Measurements from ENCODE around the gene NFATC1. TPM values are rescaled to one million over a fixed set of nuclear protein-coding genes. Genes with fewer than 3 reads are reported as not detected.

Gene NFATC1
- total RNA-seq, 1 experiment from 2014 or later, result 4.5 TPM

DNA sequence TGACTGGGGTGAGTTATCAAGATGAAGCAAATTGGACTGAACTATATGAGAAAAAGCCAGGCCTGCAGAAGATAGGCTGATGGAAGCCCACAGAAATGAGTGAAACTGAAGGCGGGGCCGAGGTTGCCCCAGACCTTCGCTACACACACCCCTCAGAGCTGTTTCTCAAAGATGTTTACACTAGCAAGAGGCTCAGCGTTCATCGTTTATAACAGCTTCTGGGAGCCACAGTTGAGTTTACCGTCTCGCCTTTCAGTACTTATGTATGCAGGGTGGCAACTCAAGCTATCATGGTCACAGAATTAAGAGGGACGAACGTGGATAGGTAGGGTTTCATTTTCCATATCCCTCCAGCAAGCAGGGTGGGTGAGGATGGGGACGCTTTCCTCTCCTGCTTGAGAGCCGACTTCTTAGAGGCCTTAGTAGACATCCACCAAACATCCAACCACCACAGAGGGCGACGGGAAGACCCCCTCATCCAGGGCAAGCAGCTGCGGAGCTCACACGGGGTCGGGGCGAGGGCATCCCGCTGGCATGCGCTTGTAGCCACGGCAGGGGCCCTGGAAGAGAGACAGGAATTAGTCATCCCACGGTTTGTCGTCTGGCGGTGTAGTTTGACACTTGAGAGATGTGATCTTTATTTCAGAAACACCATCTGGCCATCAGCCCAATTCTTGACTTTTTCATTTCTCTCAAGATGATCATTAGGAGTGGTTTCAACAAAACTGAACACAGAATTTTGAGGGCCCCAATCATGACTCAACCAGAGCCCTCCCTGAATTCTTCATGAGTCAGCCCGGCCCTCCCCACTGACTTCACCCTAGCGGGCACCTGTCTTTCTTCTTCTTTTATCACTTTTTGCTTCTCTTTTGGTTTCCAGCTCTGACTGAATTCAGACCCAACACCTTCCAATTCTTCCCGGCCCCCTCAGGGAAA is 174.8 kb downstream of the NFATC1 start:
- no peak overlapping the region for H3K4me3 ChIP-seq
- peak; percentile 49 for DNase-seq
- no peaks in the 10 kb centered on the region for H3K27me3 ChIP-seq
- no peaks in the 10 kb centered on the region for H3K36me3 ChIP-seq
- peaks cover 3% of the 10 kb centered on the region; the same call in 1 of the 2 replicates for H3K9me3 ChIP-seq

DNA sequence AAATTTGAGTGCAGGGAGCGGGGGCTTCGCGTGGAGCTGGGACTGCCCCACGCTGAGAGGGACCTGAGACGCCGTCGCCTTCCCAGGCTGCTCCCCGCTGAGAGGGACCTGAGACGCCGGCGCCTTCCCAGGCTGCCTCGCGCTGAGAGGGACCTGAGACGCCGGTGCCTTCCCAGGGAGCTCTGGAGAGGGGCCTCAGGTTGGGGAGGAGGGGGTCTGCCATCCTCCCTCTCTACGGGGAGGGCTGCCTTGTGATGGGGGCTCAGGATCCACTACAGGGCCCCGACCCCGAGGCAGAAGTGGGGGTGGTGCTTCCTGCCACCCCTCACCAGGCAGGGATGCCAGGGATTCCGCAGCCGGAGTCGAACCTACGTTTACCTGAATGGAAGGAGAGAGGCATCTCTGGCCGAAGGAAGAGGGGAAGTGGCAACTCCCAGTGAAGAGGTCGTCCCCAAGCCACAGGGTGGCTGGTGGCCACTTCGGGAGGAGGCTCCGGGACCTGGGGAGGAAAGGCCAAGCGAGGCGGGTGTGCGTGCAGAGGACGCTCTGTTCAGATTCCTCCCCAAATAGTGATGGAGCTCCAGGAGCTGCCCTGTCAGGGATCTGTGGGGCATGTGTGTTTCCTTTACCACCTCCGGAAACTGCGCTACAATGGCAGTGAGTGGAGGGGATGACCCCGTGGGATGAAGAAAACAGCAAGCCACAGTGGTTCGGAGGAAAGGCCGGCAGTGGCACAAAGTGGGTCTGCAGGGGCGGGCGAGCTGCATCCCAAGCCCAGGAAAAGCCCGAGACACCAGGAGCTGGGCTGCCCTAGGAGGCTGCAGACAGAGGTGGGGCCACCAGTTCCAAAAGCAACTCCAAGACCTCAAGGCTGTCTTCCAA is 175.7 kb downstream of the NFATC1 start:
- no peaks in the 10 kb centered on the region for H3K36me3 ChIP-seq
- no peaks in the 10 kb centered on the region for H3K27me3 ChIP-seq
- peaks cover 3% of the 10 kb centered on the region; the same call in 1 of the 2 replicates for H3K9me3 ChIP-seq
- no peak for DNase-seq
- no peak overlapping the region for H3K4me3 ChIP-seq

GRCh38 chr18:79572093-79572780 is 176.5 kb downstream of the NFATC1 start:
- Histone ChIP-seq H3K4me3 (no peak overlapping the region), H3K9me3 (peaks cover 3% of the 10 kb centered on the region; the same call in 1 of the 2 replicates), H3K36me3 (no peaks in the 10 kb centered on the region), H3K27me3 (no peaks in the 10 kb centered on the region)
- DNase-seq, result no peak

DNA sequence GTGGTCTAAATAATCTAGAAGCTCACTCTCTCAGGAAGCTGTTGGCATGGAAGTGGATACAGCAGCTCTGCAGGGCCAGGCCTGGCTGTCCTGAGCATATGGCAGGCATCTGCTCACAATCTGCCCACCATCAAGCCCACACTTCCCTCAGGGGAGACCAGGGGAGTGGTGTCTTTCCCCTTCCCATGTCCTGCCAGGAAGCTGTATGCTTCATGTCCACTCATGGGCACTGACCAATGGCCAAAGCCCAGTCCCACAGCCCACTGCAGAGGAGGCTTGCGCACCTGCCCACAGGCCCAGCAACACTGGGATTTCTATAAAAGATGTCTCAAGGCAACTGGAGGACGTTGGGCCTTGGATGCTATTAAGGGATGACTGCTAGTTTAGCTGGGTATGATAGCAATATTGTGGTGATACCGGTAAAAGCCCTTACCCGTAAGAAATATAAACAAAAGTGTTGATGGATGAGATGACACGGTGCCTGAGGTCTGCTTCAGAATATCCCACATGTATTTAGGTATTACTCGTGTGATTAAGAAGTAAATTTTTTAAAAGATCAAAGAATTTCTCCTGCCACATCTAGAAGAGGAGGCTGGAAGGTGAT is 177.2 kb downstream of the NFATC1 start:
- H3K4me3 ChIP-seq, result no peak overlapping the region
- H3K9me3 ChIP-seq, result peaks cover 3% of the 10 kb centered on the region; the same call in 1 of the 2 replicates
- H3K36me3 ChIP-seq, result no peaks in the 10 kb centered on the region
- no peaks in the 10 kb centered on the region for H3K27me3 ChIP-seq
- no peak for DNase-seq

DNA sequence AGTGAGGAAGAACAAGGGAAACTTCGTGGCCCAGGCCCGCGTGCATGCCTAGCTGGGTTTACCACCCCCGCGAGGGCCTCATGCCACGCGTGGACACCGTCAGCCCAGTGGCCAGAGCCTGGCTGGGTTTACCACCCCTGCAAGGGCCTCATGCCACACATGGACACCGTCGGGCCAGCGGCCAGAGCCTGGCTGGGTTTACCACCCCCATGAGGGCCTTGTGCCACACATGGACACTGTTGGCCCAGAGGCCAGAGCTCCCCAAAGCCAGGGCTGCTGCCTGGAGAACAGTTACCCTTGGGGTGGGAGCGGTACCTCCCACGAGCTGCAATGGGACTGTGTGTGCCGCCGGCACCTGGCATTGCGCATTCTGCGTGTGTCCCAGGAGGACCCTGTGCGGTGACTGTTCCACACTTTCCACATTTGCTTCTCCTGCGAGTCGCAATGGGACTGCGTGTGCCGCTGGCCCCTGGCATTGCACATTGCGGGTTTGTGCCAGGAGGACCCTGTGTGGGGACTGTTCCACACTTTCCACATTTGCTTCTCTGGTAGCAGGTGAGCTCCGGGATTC is 178.3 kb downstream of the NFATC1 start:
- DNase-seq, result no peak
- Histone ChIP-seq H3K9me3 (peaks cover 3% of the 10 kb centered on the region; the same call in 1 of the 2 replicates), H3K4me3 (no peak overlapping the region), H3K36me3 (no peaks in the 10 kb centered on the region), H3K27me3 (no peaks in the 10 kb centered on the region)

DNA sequence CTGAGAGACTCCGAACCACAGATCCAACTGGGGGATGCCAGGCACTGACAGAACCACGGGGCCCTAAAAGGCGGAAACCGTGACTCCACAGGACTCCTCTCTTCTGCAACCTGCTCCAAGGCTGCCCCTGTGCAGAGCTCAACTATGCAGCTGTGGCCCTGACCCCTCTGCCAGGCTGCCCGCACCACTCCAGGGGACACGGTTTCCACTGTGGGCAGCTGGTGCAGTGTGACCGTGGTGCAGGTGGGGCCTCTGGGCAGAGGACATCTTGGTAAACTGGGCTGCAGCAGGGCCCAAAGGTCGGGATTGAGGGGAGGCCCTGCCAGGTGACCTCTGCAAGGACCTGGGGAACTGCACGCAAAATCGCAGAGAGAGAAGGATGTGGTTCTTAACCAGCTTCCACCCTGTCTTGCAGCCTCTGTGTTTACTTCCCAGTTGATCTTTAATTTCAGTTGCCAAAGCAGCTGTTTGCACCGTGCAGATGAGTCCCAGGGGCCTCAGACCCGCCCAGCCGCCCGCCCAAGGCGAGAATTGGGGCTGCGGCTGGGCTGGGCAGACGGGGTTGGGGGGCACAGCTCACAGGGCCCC is 179.3 kb downstream of the NFATC1 start:
- no peak for DNase-seq
- Histone ChIP-seq H3K27me3 (no peaks in the 10 kb centered on the region), H3K36me3 (no peaks in the 10 kb centered on the region), H3K4me3 (no peak overlapping the region), H3K9me3 (peaks cover 3% of the 10 kb centered on the region; the same call in 1 of the 2 replicates)

DNA sequence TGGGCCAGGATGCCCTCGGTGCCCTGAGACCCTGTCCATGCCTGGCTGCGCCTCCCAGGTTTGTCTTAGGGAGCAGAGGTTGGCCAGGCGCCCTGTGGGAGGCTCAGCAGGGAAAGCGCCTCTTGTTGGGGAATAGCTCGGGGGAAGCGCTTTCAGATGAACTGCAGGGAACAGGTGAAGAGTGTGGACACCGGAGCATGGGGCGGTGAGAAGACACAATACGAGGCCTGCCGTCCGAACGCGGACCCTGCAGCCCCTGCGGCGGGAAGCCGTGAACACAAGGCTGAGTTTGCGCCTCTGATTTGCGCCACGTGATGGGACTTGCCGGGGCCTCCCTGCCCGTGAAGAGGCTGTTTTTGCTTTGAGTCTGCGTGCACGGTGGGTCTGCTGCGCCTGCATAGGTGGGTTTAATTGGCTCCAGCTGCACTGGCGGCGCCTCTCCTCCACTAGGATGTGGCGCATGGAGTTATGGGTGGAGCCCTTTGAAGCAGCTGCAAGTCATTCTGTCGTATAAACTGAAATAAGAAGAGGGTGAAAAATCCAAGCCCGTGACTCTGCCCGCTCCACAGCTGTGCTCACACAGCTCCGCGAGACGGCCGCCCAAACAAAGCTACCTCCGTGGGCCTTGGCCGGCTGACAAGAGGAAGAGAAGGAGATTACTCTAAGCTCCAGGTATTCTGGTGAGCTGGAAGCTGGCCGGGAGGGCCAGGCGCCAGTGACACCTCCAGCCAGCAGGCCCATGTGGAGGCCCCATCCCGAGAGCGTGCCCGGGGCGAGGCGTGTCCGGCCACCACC is 180.4 kb downstream of the NFATC1 start:
- H3K4me3 ChIP-seq, result no peak overlapping the region
- DNase-seq, result no peak
- H3K27me3 ChIP-seq, result no peaks in the 10 kb centered on the region
- no peaks in the 10 kb centered on the region for H3K36me3 ChIP-seq
- peaks cover 3% of the 10 kb centered on the region; the same call in 1 of the 2 replicates for H3K9me3 ChIP-seq

DNA sequence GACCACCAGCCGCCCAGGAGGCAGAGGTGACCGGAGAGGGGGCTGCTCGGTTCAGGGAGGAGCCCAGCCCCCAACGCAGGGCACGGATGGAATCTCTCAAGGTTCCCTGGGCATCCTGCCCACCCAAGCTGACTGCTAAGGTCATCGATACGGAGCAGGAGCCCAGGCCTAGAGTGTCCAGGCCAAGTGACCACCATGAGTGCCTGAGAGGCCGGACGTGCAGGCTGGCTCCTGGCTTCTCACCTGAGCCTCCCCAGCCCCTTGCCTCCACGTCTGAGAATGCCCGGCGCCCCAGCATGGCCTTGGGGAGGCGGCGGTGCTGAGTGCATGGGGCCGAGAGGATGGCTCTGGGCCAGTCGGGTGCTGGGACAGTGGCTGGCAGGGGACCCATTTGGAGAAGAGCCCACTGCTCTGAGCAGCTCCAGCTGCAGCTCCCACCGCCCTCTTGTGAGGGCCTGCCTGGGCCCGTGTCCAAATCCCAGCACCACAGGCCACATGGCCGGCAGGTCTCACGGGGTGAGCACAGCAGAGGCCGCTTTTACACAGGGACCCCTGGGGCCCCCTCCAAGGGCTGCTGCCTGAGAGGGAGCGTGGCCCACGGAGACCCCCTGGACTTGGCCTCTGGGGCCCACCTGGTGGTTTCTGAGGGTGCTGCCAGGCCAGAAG is 181.1 kb downstream of the NFATC1 start:
- Histone ChIP-seq H3K27me3 (no peaks in the 10 kb centered on the region), H3K4me3 (no peak overlapping the region), H3K36me3 (no peaks in the 10 kb centered on the region), H3K9me3 (peaks cover 3% of the 10 kb centered on the region; the same call in 1 of the 2 replicates)
- no peak for DNase-seq

DNA sequence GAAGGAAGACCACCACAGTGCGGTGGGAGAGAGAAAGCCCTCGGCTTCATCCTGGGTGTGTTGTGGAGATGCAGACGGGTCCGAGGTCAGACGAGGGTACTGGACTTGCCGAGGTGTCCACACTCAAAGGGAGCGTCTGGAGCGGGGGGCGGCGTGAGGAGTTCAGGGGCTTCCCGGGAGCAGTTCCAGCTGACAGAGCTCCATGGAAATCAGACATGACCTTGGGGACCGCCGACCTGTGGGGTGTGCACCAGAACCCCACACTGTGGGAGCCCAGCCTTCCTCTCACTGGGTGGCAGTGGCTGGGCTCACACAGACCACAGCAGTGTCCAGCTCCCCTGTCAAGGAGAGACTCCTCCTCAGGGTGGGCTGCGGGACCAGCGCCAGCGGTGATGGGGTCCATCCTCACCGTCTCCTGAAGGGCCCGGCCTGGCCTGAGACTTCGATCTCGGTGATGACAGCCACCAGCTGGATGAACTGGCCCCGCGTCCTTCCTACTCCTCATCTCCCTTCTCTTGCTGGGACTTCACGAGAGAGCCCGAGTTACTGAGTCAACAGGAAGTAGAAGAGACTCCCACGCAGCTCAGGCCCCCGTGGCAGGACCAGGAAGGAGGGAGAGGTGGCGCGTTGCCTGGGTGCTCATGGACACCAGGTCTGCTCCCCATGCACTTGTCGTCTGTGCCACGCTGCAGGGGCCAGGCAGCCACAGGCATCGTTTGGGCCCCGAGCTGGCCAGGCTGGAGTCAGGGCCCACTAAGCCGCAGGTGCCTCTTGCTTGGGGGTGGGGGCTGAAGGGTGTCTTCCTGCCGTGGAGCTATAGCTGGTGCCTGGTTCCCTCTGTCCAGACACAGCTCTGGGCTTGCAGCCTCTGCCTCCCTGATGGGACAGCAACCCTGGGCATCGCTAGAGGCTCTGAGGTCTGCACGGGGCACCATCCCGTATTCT is 182.0 kb downstream of the NFATC1 start:
- DNase-seq, result no peak
- H3K36me3 ChIP-seq, result no peaks in the 10 kb centered on the region

DNA sequence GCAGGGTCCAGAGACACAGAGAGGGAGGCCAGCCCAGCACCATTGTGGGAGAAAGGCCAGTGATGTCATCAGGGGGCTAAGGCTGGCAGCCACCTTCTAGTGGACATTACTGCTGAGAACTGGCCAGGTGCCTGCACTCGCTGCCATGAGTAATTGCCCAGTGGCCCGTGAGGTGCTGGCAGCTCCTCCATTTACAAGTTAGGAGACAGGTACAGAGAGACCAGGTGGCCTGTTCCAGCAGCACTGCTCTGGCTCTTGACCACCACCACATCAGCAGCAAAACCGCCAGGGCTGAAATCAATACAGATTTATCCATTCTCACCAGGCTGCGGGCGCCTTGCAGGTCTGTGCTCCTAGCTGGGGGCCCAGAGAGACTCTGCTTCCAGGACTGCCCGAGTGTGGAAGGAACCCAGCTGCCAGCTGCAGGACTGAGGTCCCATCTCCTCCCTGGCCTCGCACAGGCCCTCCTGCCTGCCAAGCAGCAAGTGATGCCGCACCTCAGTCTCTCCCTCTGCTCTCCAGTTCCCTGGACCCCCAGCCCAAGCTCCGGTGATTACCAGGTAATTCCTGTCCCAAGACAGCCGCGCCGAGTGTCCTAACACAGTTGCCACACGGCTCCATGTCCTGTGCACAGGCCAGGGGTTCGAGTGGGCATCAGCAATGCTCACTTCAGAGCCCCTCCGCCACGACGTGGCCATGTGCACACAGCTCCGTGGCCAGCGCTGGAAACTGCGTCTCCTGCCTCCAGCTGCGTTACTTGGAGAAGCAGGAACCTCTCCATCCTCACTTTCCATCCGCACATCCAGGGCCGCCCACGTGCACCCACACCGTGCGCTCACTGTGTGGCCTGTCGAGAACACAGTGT is 182.9 kb downstream of the NFATC1 start:
- no peaks in the 10 kb centered on the region for H3K27me3 ChIP-seq
- H3K9me3 ChIP-seq, result no peaks in the 10 kb centered on the region
- DNase-seq, result no peak
- no peaks in the 10 kb centered on the region for H3K36me3 ChIP-seq
- no peak overlapping the region for H3K4me3 ChIP-seq

More for the DNA sequence above, 182.0 kb downstream of the NFATC1 start:
- H3K27me3 ChIP-seq, result no peaks in the 10 kb centered on the region
- no peak overlapping the region for H3K4me3 ChIP-seq
- peaks cover 3% of the 10 kb centered on the region; the same call in 1 of the 2 replicates for H3K9me3 ChIP-seq
